Measurements from ENCODE around the gene PEX26.
"Not testable (repeated sequence)": the region's sequence is repeated elsewhere in the genome, so short reads cannot be mapped to it uniquely, and the experiment has no call there.

The PEX26 gene

GRCh38 chr22:18077639-18078328 is at the start of gene PEX26:
PEX26 (plus strand) TSS chr22:18077990; CDS start chr22:18078377, 387 bp downstream.
- DNase-seq, result peak; percentile 95

GRCh38 chr22:18028817-18029527 is 48.8 kb upstream of the PEX26 start:
- DNase-seq, result no peak

DNA sequence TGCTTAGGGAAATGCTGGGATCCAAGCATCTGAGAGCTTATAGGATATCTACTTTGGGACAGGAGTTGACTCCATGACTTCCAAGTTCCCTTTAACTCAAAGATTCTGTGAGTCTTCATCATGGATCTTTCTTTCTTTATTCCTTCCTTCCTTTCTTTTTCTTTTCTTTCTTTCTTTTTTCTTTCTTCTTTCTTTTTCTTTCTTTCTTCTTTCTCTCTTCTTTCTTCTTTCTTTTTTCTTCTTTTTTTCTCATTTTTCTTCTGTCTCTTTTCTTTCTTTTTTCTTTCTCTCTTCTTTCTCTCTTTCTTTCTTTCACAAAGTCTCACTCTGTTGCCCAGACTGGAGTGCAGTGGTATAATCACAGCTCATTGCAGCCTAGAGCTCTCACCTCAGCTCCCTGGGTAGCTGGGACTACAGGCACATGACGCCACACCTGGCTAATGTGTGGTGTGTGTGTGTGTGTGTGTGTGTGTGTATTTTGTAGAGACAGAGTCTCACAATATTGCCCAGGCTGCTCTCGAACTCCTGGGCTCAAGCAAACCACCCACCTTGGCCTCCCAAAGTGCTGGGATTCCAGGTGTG is 48.0 kb upstream of the PEX26 start:
- DNase-seq, result no peak

DNA sequence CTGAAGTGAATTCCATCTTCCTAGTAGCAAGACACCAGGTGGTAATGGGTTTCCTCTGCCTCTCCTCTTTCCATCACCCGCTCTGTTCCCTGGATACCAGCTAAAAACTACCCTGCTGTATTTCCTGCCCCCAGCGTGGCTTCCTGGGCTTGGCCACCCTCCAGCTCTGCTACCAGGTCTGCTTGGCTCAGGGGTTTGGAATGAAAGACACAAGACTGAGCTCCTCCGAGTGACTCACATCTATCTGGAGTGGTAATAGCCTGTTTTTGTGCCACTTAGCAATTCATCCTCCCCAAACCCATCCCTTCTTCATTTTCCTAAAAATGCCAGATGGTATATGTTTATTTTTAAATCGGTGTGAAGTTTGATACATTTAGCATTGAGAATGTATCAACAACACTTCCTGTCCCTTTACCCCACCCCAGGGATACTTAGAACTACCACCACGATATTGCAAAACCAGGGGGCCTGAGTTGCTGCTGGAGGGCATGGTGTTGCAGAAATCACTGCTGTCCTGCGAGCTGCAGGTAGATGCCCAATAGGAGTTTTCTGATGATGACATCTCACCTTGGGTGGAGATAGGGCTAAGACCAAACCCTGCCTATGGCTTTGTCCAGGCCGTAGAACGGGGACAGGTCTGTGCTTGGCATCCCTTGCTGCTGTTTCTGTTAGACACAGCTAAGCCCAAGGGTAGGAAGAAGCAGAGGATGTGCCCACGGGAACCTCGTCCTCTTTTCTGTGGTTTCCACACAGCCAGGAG is 45.9 kb upstream of the PEX26 start:
- DNase-seq, result no peak

DNA sequence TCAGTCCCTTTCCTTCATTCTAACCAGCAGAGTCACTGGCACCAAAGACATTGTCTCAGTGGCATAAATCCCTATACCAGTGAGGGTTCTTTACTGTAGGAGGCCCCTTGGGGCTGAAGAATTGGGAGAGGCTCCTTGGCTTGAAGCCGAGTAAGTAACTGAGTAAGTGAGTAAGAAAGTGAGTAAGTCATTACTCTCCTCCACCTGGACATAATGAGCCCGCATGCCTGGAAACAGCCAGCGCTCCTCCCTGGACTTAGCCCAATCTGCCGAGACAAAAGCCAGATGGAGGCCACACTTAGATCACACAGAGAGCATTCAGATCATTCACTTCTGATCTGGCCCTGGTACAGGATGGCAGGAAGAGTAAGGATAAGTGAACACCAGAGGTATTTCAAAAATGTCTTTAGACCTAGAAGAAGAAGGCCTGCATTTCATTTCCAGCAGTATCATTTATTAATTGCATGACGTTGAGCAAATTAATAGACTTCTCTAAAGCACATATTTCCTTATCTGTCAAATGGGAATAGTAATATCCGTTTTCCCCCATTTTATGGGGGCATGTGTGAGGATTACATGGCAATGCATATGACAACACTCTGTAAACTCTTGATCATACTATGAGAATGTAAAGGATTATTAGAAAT is 45.2 kb upstream of the PEX26 start:
- no peak for DNase-seq

DNA sequence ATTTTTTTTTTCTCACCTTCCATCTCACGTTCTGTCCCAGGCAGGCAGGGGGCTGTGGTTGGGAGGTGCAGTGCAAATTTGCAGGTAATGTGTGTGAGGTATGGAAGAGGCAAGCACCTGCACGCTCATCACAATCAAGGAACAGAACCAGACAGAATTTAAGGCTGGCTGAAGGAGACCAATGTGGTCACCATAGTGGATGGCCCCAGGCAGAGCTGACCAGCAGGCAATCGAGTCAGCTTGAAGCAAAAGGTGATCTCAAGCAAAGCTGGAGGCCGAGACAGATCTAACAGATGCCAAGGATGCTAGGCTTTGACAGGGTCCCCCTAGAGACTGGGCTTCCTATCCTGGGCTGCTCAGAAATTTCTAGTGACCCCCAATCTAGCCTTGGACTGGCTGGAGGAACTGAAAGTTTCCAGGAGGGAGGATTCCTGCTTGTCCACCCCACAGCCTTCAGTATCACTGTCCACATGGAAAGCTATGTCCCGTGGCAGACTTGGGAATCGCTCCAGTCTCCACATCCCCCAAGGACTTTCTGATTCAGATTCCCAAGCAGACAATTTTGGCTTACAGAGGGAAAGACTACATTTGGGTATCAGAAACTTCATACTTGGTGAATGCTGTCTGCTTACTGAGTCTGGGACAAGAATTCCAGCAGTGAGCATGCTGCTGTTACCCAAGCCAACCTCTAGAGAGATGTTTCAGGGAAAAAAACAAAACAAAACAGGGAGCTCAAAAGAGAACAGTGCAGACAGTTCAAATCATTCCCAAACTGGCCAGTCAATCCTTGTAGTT is 44.4 kb upstream of the PEX26 start:
- DNase-seq, result no peak

- no peak for DNase-seq
Observed at GRCh38 chr22:18034076-18034475, 43.7 kb upstream of the PEX26 start.

DNA sequence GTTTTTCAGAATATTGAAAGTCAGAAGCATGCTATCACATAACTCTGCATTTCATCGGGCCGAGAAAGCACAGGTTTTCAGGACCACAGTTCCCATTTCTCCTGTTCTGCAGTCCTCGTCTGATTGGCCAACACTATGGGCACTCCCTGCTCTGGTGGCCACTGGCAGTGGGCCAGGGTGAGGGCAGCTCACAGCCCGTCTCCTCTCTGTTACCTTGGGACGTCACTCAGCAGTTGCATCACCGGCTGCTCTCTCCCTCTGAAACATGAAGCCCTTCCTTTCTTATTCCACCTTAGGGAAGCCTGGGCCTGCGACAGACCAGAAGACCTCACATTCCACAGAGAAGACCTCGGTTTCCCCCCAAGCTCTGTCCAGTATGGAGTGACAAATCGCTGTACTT is 42.0 kb upstream of the PEX26 start:
- no peak for DNase-seq

DNA sequence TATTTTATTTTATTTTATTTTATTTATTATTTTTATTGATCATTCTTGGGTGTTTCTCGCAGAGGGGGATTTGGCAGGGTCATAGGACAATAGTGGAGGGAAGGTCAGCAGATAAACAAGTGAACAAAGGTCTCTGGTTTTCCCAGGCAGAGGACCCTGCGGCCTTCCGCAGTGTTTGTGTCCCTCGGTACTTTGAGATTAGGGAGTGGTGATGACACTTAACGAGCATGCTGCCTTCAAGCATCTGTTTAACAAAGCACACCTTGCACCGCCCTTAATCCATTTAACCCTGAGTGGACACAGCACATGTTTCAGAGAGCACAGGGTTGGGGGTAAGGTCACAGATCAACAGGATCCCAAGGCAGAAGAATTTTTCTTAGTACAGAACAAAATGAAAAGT is 36.9 kb upstream of the PEX26 start:
- DNase-seq, result not testable (repeated sequence)

DNA sequence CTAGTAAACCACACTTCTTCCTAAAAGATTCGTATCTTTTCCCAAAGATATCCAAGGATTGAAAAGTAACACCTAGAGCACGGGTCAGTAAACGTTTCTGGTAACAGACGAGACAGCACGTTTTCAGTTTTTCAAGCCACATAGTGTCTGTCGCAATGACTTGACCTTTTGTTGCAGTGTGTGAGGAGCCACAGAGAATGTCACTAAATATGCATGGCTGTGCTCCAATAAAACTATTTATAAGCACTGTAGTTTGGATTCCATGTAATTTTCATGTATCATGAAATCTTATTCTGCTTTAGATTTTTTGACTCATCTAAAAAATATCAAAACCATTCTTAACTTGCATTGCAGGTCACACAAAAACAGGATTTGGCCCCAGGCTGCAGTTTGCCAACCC is 35.1 kb upstream of the PEX26 start:
- DNase-seq, result no peak

DNA sequence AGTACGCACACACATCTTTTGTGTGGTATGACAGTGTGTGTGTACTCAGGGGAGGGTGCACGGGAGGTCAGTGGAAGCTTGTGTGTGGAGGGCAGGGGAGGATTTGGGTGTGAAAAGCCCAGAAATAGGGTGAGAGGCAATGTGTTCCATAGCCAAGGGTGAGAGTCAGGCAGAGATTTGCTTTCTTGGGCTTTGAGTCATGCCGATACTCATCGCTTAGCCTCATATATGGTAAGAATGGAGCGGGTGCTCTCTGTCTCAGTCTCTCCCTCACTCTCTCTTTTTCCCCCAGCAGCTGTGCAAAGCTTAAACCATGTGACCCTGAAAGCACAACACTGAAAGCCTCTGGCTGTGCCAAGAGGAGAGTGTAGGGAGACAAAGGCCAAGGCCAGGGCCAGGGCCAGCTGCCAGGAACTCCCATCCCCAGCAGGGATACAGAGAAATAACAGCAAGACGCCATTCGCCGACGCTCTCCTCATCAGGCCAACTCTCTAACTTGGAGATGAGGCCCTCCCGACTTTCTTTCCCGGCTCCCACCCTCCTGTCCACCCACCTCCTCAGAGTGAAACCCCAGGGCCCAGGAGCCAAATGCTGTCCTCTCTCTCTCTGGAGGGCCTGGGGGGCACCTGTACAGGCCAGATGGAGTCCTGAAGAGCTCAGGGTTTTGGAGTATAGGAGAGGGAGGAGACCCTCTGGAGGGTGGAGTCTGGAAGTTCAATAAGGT is 33.1 kb upstream of the PEX26 start:
- DNase-seq, result no peak

DNA sequence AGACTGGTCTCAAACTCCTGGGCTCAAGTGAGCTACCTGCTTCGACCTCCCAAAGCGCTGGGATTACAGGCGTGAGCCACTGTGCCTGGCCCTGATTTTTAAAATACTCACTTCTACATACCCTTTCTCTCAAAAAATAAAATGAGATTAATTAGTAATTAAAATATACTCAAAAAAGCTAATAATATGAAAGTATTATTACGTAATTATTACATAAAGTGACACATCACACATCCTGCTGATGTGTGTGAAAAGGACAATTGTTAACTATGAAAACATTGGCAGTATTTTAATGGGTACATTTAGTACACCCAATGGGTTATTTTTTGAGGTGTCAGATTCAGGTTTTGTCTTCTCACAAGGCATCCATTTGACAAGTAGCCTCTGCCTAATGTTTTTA is 32.0 kb upstream of the PEX26 start:
- DNase-seq, result no peak

DNA sequence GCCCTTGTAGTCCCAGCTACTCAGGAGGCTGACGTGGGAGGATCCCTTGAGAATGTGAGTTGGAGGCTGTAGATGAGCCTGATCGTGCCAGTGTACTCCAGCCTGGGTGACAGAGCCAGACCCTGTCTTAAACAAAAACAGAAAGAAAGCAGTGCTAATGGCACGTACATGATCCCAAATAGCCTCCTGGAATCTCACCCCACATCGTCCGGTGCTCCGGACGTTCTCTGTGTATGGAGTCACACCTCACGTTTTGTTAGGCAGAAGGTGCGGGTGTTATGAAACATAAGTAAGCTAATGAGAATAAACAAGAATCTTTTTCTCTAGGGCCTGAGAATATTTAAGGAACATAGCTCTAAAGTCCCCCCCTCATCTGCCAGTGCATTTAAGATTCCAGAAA is 29.7 kb upstream of the PEX26 start:
- DNase-seq, result no peak

DNA sequence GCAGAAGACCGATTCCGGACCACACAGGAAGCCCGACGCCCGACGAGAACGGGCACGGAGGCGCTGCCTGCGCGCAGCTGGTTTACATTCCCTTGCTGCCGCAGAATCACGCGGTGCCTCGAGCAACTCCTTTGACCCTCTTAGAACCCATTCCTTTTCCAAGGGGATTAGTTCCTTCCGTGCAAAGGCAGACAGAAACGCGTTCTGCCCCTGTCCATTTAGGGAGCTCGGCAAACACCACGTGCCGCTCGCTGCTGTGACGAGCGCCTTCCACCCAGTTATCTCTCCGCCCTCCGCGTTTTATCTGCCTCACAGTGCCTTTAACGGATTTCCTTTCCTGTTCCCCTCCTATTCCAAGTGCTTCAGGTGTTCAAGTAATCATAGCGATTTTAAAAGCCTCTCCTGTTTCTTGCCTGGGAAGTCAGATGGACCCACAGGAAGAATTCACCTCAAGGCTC is 29.3 kb upstream of the PEX26 start:
- DNase-seq, result no peak

GRCh38 chr22:18050065-18050464 is 27.7 kb upstream of the PEX26 start:
- no peak for DNase-seq

DNA sequence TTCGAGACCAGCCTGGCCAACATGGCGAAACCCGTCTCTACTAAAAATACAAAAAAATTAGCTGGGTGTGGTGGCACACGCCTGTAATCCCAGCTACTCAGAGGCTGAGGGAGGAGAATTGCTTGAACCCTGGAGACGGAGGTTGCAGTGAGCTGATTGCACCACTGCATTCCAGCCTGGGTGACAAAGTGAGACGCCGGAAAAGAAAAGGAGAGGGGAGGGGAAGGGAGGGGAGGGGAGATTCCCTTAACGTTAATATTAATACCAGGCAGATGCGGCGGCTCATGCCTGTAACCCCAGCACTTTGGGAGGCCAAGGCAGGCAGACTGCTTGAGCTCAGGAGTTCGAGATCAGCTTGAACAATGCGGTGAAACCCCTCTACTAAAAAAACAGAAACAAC is 26.7 kb upstream of the PEX26 start:
- not testable (repeated sequence) for DNase-seq

DNA sequence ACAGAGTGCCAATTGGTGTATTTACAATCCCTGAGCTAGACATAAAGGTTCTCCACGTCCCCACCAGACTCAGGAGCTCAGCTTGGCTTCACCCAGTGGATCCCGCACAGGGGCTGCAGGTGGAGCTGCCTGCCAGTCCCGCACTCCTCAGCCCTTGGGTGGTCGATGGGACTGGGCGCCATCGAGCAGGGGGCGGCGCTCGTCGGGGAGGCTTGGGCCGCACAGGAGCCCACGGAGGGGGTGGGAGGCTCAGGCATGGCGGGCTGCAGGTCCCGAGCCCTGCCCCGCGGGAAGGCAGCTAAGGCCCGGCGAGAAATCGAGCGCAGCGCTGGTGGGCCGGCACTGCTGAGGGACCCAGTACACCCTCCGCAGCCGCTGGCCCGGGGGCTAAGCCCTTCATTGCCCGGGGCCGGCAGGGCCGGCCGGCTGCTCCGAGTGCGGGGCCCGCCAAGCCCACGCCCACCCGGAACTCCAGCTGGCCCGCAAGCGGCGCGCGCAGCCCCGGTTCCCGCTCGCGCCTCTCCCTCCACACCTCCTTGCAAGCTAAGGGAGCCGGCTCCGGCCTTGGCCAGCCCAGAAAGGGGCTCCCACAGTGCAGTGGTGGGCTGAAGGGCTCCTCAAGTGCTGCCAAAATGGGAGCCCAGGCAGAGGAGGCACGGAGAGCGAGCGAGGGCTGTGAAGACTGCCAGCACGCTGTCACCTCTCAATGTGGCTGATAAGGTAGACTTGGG is 24.4 kb upstream of the PEX26 start:
- not testable (repeated sequence) for DNase-seq

- DNase-seq, result no peak
Observed at GRCh38 chr22:18055619-18056160, 22.1 kb upstream of the PEX26 start.

GRCh38 chr22:18056161-18056666 is 21.6 kb upstream of the PEX26 start:
- no peak for DNase-seq
